Stimulated activated CD4-positive, alpha-beta T cell treated with anti-CD3 and anti-CD28 coated beads, Interleukin-15, amount 100 ng/mL, for 24 hours (primary cell): ENCODE measurements around the gene ADAT3.

Experiments used
- DNase-seq: peaks from one replicate; pipeline ENCODE4 v3.0.0-alpha.2; 2020

The ADAT3 gene

GRCh38 chr19:1917146-1917545, 11.9 kb downstream of the ADAT3 start:
- no peak for DNase-seq

GRCh38 chr19:1917926-1918325, 12.7 kb downstream of the ADAT3 start:
- DNase-seq, result no peak

- DNase-seq, result no peak
Observed at GRCh38 chr19:1918975-1919374, 13.8 kb downstream of the ADAT3 start.

DNA sequence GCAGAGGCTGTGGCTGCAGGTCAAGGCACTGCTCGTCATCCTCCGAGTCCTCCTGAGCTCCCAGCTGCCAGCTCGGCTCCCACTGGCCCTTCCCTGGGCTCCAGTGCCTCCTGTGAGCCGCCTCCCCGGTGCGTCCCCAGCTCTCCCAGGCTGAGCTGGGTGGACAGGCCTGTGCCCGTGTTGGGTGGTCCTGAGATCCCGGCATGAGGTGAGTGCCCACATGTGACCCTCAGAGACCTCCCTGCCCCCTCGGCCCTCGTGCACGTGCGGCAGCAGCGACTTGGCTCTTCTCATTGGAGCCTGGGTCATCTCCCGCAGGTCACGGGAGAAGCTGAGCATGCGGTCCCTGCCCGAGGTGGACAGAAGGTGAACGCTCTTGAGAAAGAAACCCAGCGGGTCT, 15.4 kb downstream of the ADAT3 start:
- no peak for DNase-seq

DNA sequence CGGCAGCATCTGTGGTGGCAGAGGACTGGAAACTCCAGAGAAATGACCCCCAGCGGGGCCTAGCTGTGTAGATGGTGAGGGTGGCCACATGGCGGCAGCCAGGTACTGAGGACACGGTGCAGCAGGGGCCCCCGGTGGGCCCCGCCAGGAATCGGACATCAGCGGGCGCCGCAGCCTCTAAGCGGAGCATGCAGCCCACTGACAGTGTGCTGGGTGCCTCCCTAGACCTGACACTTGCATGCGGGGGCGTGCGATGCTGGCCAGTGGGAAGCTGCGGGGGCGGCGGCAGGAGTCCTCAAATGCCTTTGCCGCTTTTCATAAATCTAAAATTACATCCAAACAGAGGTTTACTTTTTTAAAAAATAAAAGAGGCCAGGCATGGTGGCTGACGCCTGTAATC, 16.1 kb downstream of the ADAT3 start:
- DNase-seq, result no peak

- no peak for DNase-seq
Observed at GRCh38 chr19:1921825-1922224, 16.6 kb downstream of the ADAT3 start.

DNA sequence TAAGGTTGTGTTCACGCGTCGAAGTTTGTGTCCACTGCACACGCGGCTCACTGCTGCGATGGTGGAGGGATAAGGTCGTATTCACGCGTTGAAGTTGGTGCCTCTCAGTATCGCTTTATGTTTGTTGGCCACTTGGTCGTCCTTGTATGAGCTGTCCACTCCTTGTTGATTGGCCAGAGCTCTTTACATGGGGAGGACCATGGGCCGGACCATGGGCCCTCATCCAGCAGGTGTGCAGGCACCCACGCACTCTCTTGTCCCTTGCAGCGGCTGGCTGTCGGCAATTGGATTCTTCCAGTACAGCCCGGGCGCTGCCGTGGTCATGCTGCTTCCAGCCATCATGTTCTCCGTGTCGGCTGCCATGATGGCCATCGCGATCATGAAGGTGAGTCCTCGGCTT, 17.6 kb downstream of the ADAT3 start:
- DNase-seq, result no peak

- DNase-seq, result peak; percentile 72
Observed at GRCh38 chr19:1923319-1923718, 18.1 kb downstream of the ADAT3 start.

DNA sequence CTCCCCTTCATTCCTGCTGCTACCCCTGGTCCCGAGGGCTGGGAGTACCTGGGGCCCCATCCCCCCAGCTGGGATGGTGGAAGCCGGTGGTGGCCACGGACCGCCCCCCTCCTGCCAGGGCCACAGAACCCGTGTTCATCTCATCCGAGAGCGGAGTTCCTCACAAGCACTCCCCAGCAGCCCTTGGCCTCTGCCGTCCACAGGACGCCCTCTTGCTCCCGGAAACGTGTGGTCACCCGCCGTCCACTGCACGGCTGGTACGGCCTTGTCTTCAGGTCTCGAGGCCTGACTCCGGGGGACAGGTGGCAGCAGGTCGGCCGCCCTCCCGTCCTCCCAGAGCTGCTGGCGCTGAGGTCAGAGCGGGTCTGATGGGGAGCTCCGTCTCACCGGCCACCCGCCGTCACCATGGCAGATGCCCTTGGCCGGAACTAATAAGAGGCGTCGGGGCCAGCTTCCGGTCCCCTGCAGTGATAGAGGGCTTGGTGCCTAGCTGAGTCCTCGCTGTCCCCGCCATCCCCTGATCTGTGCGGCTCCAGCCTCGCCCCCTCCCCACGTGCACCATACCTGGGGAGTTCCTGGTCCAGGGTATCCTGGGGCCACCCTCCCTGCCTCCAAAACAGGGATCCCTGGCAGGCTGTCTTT, 19.2 kb downstream of the ADAT3 start:
- DNase-seq, result no peak

GRCh38 chr19:1925544-1925943, 20.3 kb downstream of the ADAT3 start:
- no peak for DNase-seq

DNA sequence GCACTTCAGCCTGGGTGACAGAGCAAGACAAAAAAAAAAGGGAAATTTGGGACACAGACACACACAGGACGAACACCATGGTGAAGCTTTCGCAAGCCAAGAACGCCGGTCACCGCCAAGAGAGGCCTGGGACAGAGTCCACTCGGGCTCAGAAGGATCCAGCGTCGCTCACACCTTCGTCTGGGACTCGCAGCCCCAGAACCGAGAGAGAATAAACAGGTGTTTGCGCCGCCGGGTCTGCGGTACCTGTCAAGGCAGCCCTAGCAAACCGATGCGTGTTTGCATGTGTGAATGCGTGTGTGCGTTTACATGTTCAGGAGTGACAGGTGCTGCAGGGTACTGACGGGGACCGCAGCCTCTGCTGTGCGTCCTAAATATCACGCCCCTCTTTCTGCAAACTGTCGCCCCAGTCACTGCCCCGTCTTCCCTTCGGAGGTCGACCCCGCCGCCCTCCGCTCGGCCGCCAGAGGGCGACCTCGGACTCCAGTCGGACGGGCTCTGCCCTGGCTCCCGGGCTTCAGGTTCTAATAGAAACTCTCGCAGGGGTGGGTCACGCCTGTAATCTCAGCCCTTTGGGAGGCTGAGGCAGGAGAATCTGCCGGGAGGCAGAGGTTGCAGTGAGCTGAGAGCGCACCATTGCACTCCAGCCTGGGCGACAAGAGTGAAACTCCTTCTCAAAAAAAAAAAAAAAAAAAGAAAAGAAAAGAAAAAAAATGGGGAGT, 24.0 kb downstream of the ADAT3 start:
- DNase-seq, result peak; percentile 87

DNA sequence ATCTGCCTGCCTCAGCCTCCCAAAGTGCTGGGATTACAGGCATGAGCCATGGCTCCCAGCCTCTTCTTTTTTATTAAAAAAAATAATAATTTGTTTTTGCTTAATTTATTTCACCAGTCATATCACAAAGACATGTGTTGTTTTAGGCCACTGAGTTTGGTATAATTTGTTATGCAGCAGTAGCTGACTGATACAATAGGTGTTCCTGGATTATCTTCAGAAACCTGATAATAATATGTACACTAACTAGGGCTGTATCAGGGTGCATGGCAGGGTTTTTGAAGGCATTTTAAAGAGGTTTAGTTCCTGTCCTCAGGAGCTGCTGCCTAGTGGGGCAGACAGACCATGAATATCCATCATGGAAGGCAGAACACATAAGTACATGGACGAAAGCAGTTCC, 26.2 kb downstream of the ADAT3 start:
- no peak for DNase-seq

DNA sequence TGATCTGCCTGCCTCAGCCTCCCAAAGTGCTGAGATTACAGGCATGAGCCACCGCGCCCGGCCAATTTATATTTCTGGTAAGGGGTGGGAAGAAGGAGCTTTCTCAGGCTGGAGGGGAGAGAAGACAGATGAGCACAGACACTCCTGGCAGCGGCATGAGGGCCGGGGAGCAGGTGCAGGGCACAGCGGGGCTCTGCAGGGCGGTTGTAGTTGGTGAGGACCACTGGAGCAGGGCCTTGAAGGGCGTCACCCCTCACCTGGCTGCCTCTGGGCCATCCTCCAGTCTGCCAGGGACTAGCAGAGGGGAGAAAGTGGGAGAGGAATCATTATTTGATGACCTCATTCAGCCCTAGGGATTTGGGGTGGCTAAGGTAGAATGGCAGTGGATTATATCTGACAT, 27.2 kb downstream of the ADAT3 start:
- no peak for DNase-seq

GRCh38 chr19:1933244-1933643, 28.0 kb downstream of the ADAT3 start:
- no peak for DNase-seq

GRCh38 chr19:1933942-1934341, 28.7 kb downstream of the ADAT3 start:
- DNase-seq, result no peak

GRCh38 chr19:1935484-1936208, 30.4 kb downstream of the ADAT3 start:
- DNase-seq, result peak; percentile 31

- DNase-seq, result no peak
Observed at GRCh38 chr19:1936430-1936829, 31.2 kb downstream of the ADAT3 start.

GRCh38 chr19:1936916-1937610, 31.9 kb downstream of the ADAT3 start:
- DNase-seq, result no peak

DNA sequence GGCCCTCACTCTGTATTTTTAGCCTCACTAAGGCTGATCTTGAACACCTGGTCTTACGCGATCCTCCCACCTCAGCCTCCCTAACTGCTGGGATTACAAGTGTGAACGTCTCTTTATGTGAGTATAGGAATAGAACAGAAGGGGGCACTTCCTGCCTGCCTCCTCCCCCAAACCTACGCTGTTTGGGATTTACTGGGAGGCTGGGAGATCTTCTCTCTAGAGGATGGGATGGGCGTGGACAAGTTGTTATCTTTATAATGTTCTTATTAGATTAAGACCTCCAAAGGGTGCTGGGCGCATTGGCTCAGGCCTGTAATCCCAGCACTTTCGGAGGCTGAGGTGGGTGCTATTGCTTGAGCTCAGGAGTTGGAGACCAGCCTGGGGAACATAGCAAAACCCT, 32.9 kb downstream of the ADAT3 start:
- DNase-seq, result no peak

DNA sequence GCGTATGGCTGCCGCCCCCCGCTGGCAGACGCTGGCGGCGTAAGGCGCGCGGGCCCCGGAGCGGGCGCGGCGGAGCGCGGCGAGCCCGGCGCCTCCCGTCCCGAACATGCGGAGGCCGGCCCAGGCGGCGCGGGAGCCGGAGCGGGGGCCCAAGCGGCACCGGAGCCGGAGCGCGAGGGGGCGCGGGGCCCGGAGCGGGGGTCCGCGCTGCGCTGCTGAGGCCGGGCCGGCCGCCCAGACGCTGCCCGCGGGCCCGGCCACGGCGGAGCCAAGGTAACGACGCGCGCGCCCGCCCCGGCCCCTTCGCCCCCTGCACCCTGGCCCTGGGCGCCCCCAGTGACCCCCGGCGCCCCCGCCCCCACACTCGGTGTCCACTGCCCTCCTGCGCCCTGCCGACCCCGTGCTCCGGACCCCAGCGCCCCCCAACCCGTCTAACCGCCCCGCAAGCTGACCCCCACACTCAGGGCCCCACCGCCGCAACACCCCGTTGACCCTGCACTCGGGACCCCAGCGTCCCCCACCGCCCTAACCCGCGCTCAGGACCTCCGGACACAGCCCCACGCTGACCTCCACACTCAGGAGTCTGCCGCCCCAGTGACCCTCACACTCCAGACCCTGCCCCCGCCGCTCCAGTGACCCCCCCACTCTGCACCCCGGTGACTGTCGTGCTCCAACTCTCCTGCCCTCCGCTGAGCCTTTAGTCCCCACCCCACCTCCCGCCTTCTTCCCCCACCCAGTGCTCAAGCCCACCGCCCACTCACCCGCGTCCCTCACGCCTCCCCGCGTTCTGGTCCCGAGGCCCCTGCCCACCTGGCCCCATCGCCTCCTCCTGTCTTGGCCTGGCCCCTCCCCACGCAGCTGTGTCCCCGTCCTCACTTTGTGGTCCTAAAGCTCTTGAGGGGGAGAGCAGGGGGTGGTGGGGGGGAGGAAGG, 36.2 kb downstream of the ADAT3 start, which contains the start of gene CSNK1G2:
CSNK1G2 (plus strand) TSS at position 27 of the 932 bp plus-strand sequence. CDS start 28,601 bp downstream, outside the sequence.
- DNase-seq, result no peak

DNA sequence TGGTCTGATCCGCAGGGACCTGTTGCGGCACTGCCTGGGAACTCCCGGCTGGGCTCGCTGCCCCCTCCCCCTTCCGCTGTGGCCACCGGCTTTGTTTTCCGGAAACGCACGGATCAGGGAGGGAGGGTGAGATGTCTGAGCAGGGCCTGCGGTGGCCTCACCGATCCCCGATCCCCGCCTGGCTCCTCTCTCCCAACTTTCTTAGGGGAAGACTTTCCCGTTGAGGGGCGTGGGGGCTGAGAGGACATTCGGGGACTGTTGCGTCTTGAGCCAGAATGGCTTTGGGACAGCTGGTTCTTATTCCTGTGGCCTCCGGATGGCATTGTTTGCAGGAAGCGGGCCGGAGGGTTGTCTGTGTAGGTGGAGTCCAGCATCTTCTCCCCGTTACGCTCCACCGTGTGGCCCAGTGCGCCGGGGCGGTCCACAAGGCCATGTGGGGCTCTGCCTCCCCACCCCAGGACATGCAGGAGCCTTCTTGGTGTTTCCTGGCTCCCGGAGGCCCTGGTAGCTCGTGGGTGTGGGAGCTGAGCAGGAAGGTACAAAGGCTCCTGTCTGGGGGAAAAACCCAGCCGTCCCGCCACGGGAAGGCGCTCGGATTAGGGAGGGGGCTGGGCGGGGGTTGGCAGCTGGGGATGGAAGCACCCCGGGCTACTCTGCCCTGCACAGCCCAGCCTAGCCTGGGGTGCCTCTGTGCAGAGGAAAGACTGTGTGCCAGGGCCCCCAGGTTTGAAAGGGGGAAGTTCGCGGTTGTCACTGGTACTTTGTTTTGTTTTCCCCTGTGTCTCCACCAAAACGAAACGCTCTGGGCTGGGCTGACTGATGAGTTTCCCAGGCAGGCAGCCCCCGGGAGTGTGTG, 37.1 kb downstream of the ADAT3 start:
- peak; percentile 83 for DNase-seq
